GM19463 (cell line): ENCODE results near the gene HES2.
"Not testable (repeated sequence)": the region's sequence is repeated elsewhere in the genome, so short reads cannot be mapped to it uniquely, and the experiment has no call there.

ENCODE experiments used
- ATAC-seq: cut with Tn5 transposase; IDR thresholded peaks from one replicate; pipeline ENCODE4 v1.9.1; 2021; ENCODE audit warnings: mild to moderate bottlenecking, moderate library complexity; ENCODE audit not compliant: unreplicated experiment

HES2 gene

GRCh38 chr1:6391951-6392808 is 27.5 kb downstream of the HES2 start:
- no peak for ATAC-seq

GRCh38 chr1:6389971-6390370 is 29.7 kb downstream of the HES2 start:
- no peak for ATAC-seq

- ATAC-seq = no peak
Observed at GRCh38 chr1:6386371-6386949, 33.3 kb downstream of the HES2 start.

GRCh38 chr1:6385488-6386191 is 34.1 kb downstream of the HES2 start:
- no peak for ATAC-seq

DNA sequence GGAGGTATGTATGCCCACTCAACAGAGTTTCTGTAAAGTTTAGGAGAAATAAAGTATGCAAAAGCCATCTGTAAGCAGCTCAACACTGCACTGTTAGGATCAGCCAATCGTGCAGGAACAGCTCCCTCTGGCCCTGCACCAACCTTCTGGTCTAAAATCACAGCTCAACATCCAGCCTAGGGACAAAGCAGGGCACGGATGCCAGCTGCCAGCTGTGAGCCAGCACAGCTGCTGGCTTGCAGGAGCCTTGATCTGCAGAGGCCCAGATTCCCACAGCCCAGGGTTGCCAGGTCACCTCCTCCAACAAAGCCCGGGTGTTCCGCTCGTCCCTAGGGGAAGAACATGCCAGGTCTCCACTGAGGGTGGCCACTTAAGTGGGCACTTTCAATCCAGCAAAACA is 34.8 kb downstream of the HES2 start:
- ATAC-seq = no peak

DNA sequence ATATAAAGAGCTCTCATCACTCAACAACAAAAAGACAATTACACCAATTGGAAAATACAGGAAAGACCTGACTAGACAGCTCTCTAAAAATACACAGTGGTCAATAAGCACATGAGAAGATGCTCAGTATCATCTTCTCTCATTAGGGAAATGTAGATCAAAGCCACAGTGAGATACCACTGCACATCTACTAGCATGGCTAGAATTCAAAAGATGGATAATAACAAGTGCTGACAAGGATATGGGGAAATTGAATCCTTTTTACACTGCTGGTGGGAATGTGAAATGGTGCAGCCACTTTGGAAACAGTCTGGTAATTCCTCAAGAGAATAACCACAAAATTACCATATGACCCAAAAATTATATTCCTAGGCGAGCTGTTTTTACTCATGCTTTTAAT is 35.6 kb downstream of the HES2 start:
- no peak for ATAC-seq

GRCh38 chr1:6380037-6380436 is 39.7 kb downstream of the HES2 start:
- ATAC-seq = no peak

GRCh38 chr1:6378096-6378746 is 41.5 kb downstream of the HES2 start:
- ATAC-seq = no peak

GRCh38 chr1:6373961-6374720 is 45.6 kb downstream of the HES2 start:
- ATAC-seq = no peak

GRCh38 chr1:6372236-6372635 is 47.5 kb downstream of the HES2 start:
- ATAC-seq = not testable (repeated sequence)

GRCh38 chr1:6370006-6370405 is 49.7 kb downstream of the HES2 start:
- no peak for ATAC-seq

- no peak for ATAC-seq
Observed at GRCh38 chr1:6367381-6368012, 52.2 kb downstream of the HES2 start.

- ATAC-seq = no peak
Observed at GRCh38 chr1:6365047-6365446, 54.7 kb downstream of the HES2 start.

GRCh38 chr1:6363085-6363884 is 56.4 kb downstream of the HES2 start:
- not testable (repeated sequence) for ATAC-seq
